ENCODE measurements around the gene ZSWIM5.

The ZSWIM5 gene

DNA sequence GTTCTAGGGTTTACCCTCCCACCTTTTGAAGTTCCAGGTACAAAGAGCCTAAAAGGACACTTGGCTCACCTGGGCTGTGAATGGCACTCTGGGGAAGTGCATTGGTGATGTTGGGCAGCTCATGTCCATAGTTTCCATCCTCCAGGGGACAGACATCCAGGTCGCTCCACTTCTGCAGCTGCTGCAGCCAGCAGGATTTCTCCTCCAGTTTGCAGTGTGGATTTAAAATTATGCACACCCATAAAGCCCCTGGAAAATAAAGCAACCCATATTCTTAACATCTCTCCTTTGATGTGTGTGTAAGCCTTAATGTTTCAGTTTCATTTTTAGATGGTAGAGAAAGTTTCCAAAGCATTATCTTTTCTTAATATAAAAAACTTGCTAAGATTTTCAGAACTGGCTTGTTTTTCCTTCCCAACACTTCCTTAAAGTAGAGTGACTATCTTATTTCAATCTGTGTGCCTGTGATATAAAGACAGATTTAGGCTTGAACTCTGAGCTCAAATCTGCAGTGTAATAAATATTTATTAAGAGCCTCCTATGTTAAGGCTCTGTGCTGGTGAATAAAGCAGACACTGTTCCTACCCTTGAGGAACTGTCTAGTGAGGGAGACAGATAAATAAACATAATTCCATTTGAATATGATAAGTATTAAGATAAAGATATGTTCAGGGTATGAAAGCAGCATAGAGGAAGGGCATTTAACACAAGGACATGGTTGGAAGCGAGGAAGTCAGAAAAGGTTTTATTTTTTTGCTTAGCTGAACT is 155.2 kb downstream of the ZSWIM5 start:
- Mint-ChIP-seq H3K9me3 (no peaks in the 10 kb centered on the region), H3K4me3 (peak overlapping the region; percentile 49), H3K4me1 (ENCODE audit: low read depth) (peaks cover 21% of the 10 kb centered on the region), H3K27me3 (no peaks in the 10 kb centered on the region), H3K27ac (peak overlapping the region; percentile 70), H3K36me3 (ENCODE audit: low read depth) (no peaks in the 10 kb centered on the region)

DNA sequence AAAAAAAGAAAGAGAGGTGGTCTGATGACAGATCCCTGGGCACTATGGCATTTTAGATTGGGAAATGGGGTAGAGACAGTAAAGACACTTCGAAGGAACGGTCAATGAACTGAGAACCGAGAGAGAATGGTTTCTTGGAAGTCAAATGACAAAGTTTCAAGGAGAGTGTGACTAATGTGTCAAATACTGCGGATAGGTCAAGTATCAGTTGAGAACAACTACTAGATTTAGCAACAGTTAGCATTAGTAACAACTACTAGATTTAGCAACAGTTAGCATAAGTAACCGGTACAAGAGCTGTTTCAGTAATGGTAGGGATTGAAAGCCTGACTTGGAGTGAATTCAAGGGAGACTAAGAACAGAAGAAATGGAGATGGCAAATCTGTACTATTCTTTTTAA is 159.4 kb downstream of the ZSWIM5 start:
- no peaks in the 10 kb centered on the region for H3K27me3 Mint-ChIP-seq

DNA sequence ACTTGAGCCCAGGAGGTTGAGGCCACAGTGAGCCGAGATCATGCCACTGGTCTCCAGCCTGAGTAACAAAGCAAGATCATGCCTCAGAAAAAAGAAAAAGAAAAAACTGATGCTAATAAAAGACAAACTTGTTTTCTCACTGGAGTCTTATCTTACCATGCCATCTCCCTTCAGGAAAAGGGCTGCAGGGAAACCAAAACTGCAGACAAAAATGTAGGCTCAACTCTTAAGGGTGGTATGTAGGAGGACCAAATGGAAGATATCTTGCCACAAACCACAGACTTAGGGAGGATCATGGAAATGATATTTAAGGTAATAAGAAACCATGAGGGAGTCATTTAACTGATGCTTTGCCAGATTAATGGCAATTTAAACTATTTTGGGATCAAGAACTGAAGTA is 161.5 kb downstream of the ZSWIM5 start:
- no peaks in the 10 kb centered on the region for H3K9me3 Mint-ChIP-seq
- no peaks in the 10 kb centered on the region for H3K36me3 Mint-ChIP-seq (ENCODE audit: low read depth)
- H3K4me1 Mint-ChIP-seq (ENCODE audit: low read depth), result no peaks in the 10 kb centered on the region
- no peak overlapping the region for H3K4me3 Mint-ChIP-seq
- H3K27ac Mint-ChIP-seq, result no peak overlapping the region
- H3K27me3 Mint-ChIP-seq, result no peaks in the 10 kb centered on the region

More for the DNA sequence above, 159.4 kb downstream of the ZSWIM5 start:
- Mint-ChIP-seq H3K4me1 (ENCODE audit: low read depth) (peaks cover 15% of the 10 kb centered on the region), H3K4me3 (no peak overlapping the region), H3K9me3 (no peaks in the 10 kb centered on the region), H3K27ac (no peak overlapping the region), H3K36me3 (ENCODE audit: low read depth) (no peaks in the 10 kb centered on the region)

DNA sequence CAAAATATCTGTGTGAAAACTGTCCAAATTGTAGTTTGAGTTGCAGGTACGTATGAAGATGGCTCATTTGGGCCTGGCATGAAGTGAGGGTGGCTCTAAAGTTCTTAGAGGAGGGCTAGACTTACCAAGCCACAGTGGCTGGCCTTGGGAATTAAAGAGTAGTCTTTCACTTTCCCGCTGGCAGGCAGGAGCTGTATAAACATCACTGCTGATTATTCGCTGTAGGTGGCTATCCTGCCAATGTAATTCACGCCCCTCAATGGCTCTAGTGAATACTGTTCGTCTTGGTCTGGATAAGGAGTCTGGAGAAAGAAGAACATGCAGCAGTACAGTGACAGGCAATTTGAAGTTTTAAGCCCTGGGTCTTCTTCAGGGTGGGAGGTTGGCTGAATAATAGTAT is 163.3 kb downstream of the ZSWIM5 start:
- H3K36me3 Mint-ChIP-seq (ENCODE audit: low read depth), result no peaks in the 10 kb centered on the region
- H3K4me1 Mint-ChIP-seq (ENCODE audit: low read depth), result peaks cover 2% of the 10 kb centered on the region
- H3K27me3 Mint-ChIP-seq, result no peaks in the 10 kb centered on the region
- no peaks in the 10 kb centered on the region for H3K9me3 Mint-ChIP-seq
- H3K4me3 Mint-ChIP-seq, result no peak overlapping the region
- no peak overlapping the region for H3K27ac Mint-ChIP-seq

DNA sequence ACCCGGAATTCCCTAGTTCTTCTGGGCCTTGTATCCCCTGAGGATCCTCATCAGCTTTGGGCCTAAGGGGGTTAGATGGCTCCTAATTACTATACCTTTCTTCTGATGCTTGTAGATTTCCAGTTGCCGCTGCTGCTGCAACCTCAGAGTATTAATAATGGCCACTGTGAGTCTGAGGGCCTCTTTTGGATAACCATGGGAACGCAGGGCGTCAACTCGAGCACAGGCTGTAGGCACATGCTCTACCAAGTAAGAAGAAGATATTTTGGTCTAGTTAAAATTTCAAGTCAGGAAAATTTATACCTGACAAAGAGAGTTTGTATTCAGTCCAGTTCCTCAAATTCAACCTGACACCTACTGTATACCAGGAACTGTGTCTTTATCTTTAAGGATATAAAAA is 166.1 kb downstream of the ZSWIM5 start:
- Mint-ChIP-seq H3K9me3 (no peaks in the 10 kb centered on the region), H3K4me3 (no peak overlapping the region), H3K27me3 (no peaks in the 10 kb centered on the region), H3K4me1 (ENCODE audit: low read depth) (peaks cover 16% of the 10 kb centered on the region), H3K36me3 (ENCODE audit: low read depth) (no peaks in the 10 kb centered on the region), H3K27ac (no peak overlapping the region)

DNA sequence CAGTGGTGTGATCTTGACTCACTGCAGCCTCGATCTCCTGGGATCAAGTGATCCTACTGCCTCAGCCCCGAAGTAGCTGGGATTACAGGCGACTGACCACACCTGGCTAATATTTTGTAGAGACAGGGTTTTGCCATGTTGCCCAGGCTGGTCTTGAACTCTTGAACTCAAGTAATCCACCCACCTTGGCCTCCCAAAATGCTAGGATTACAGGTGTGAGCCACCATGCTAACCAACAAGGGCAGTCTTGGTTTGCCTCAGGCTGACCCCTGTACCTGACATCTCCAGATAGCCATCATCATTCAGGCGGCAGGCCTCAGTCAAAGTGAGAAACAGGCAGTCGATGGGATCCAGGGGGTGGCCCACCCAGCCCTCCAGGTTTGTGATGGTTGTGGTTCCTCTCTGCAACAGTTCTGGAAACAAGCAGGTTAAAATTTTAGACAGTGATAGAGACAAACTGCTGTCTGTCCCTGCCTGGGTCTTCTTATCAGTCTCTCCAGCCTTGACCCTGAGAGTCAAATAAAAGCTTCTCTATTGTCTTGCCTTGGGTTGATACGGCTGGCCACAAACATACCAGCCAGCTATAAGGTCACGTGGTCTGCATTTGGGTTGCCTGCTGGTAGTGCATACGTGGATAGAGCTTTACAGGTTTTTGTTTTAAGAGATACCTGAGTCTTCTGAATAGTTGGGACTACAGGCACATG is 167.6 kb downstream of the ZSWIM5 start:
- no peaks in the 10 kb centered on the region for H3K36me3 Mint-ChIP-seq (ENCODE audit: low read depth)
- H3K4me1 Mint-ChIP-seq (ENCODE audit: low read depth), result peaks cover 16% of the 10 kb centered on the region
- no peak overlapping the region for H3K4me3 Mint-ChIP-seq
- H3K27me3 Mint-ChIP-seq, result no peaks in the 10 kb centered on the region
- H3K27ac Mint-ChIP-seq, result peak overlapping the region; percentile 40
- H3K9me3 Mint-ChIP-seq, result no peaks in the 10 kb centered on the region

DNA sequence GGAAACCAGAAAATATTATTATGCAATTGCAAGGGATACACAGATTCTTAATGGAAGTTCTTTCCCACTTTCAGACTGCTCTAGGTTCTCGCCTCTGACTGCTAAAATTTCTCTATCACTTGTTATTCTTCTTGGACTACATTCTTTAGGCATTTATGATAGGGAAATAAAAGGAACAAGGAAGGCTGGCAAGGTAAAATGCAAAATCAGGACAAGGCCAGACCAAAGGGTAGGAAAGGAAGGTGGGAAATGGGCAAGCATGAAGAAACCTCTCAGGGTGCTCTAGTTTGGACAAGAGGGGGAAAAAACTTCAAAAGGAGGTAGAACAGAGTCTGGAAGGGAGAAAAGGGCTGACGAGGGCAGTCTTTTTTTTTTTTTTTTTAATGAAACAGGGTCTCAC is 168.2 kb downstream of the ZSWIM5 start:
- H3K27ac Mint-ChIP-seq, result no peak overlapping the region
- H3K4me1 Mint-ChIP-seq (ENCODE audit: low read depth), result peaks cover 20% of the 10 kb centered on the region
- no peaks in the 10 kb centered on the region for H3K27me3 Mint-ChIP-seq
- no peaks in the 10 kb centered on the region for H3K36me3 Mint-ChIP-seq (ENCODE audit: low read depth)
- H3K9me3 Mint-ChIP-seq, result no peaks in the 10 kb centered on the region
- no peak overlapping the region for H3K4me3 Mint-ChIP-seq

DNA sequence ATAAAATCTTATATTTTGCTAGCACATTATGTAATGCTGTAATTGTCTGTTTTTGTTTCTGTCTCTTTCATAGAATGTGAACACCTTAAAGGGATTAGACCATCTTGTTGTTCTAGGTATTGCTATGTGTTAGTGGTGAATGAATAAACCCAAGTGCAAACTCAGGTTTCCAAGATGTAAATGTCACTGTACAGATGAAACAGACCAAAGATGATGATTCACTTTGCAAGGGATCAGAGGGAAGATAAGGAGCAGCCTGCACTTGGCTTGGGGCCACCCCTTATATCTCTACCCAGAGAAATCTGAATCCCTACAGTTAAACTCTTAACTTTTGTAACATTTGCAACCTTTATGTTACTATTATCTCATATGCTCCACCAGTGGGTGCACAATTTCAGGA is 168.9 kb downstream of the ZSWIM5 start:
- Mint-ChIP-seq H3K9me3 (no peaks in the 10 kb centered on the region), H3K4me1 (ENCODE audit: low read depth) (peaks cover 24% of the 10 kb centered on the region), H3K36me3 (ENCODE audit: low read depth) (no peaks in the 10 kb centered on the region), H3K27ac (peak overlapping the region; percentile 9), H3K27me3 (no peaks in the 10 kb centered on the region), H3K4me3 (no peak overlapping the region)

DNA sequence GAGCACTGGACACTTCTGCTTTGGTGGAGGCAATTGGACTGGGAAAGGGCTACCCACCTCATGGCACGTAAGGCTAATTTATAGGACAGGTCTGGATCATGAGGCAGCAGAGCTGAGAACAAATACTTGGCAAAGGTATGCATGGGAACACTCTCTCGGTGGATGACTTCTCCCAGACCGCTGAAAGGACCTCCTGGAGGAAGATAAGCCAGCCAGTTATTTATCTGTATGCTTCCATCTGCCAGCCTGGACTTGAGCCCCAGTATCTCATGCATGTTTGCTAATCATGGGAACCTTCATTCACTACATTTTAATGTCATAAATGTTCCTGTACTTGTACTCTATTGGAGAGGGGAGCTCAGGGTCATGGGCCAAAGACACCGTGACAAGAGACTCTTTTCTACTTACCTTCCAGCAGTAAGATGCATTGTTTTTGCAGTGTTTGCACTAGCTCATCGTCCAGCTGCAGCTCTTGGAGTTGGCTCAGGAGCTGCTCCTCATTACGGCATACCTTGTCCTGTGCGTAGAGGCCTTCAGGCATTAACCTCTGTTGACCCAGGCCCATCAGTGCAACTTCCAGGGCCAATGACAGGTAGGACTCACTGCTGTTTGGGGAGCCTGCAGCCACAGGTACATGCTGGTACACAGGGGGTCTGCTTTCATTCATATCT is 170.6 kb downstream of the ZSWIM5 start:
- peaks cover 24% of the 10 kb centered on the region for H3K4me1 Mint-ChIP-seq (ENCODE audit: low read depth)
- H3K9me3 Mint-ChIP-seq, result no peaks in the 10 kb centered on the region
- no peaks in the 10 kb centered on the region for H3K27me3 Mint-ChIP-seq
- H3K4me3 Mint-ChIP-seq, result no peak overlapping the region
- H3K36me3 Mint-ChIP-seq (ENCODE audit: low read depth), result no peaks in the 10 kb centered on the region
- no peak overlapping the region for H3K27ac Mint-ChIP-seq

DNA sequence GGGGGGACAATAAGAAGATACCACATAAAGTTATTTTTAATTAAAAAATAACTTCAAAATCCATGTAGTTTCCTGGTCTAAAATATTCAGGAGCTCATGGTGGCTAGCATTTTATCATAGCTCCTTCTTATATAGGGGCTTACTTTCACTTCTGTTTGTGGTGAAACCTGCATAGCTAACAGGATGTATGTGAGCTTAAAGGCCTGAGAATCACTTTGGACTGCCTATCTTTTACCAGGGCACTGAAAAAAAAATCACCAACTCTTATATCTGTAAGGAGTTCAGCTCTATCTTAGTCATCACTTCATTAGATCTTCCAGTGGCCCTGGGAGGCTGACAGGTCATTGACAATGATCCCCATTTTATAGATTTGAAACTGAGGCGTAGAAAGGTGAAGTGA is 173.0 kb downstream of the ZSWIM5 start:
- Mint-ChIP-seq H3K27ac (no peak overlapping the region), H3K4me3 (no peak overlapping the region), H3K36me3 (ENCODE audit: low read depth) (no peaks in the 10 kb centered on the region), H3K9me3 (no peaks in the 10 kb centered on the region), H3K27me3 (no peaks in the 10 kb centered on the region), H3K4me1 (ENCODE audit: low read depth) (peaks cover 24% of the 10 kb centered on the region)

DNA sequence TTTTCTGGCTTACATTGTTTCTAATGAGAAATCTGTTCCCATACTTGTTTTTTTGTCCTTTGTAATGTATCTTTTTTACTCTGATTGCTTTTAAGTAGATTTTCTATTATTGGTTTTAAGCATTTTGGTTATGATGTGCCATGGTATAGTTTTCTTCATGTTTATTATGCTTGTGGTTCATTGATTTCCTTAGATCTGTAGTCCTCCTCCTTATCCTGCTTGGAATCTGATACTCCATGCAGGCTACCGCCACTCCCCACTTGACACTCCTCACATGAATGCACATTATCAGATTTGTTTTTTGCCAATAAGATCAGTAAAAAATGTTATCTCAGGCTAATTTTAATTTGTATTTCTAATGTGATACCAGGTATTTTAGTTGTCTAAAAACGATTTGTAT is 173.6 kb downstream of the ZSWIM5 start:
- H3K27ac Mint-ChIP-seq, result no peak overlapping the region
- peaks cover 20% of the 10 kb centered on the region for H3K4me1 Mint-ChIP-seq (ENCODE audit: low read depth)
- H3K27me3 Mint-ChIP-seq, result no peaks in the 10 kb centered on the region
- H3K4me3 Mint-ChIP-seq, result no peak overlapping the region
- no peaks in the 10 kb centered on the region for H3K36me3 Mint-ChIP-seq (ENCODE audit: low read depth)
- H3K9me3 Mint-ChIP-seq, result no peaks in the 10 kb centered on the region

DNA sequence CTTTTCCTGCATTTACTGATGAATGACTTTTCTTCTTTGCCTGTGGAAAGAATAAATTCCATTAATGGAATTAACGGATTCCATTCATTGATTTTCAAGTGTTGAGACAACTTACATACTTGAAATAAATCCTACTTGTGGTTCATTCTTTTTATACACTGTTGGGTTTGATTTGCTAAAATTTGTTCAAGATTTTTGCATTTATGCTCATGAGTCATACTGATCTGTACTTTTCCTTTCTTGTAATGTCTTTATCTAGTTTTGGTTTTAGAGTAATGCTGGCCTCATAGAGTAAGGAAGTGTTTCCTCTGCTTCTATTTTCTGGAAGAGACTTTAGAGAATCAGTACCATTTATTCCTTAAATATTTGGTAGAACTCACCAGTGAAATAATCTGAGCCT is 180.0 kb downstream of the ZSWIM5 start:
- Mint-ChIP-seq H3K4me1 (ENCODE audit: low read depth) (peaks cover 20% of the 10 kb centered on the region), H3K9me3 (no peaks in the 10 kb centered on the region), H3K4me3 (no peak overlapping the region), H3K27me3 (no peaks in the 10 kb centered on the region), H3K36me3 (ENCODE audit: low read depth) (no peaks in the 10 kb centered on the region), H3K27ac (no peak overlapping the region)

DNA sequence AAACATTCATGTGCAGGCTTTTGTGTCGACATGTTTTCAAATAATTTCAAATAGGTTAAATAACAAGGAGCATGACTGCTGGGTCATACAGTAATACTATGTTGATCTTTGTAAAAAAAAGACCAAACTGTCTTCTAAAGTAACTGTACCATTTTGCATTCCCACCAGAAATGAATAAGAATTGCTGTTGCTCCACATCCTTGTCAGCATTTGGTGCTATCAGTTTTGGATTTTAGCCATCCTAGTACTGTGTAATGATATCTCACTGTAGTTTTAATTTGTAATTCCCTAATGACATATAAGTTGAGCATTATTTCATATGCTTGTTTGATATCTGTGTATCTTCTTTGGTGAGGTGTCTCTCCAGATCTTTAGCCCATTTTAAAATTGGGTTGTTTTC is 182.7 kb downstream of the ZSWIM5 start:
- Mint-ChIP-seq H3K4me1 (ENCODE audit: low read depth) (peaks cover 20% of the 10 kb centered on the region), H3K27ac (no peak overlapping the region), H3K9me3 (no peaks in the 10 kb centered on the region), H3K27me3 (no peaks in the 10 kb centered on the region), H3K36me3 (ENCODE audit: low read depth) (no peaks in the 10 kb centered on the region), H3K4me3 (no peak overlapping the region)

DNA sequence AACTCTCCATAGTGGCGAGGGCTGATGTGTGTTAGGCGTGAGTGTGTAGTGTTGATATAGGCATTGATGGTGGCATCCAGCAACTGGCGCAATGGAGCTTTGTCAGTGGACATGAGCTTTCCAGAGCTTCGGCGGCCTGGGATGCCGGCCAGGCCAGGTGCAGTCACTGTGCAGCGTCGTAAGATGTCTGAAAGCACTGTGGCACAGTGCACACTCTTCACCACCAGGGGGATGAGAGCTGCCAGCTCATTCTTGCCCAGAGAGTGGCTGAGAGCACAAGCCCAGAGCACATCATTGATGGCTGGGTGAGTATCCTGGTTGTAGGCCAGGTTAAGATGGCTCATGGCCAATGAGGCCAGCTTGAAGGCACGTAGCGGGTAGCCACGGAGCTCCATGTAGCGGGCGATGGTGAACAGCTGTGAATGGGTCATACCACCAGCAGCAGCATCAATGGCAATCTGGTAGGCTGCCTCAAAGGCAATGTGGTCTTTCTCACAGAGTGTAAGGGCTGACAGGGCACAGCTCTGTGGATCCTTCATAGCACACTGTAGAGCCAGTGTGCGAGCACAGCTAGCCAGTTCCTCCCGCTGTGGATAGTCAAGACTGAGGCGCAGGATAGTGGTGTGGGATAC is 187.7 kb downstream of the ZSWIM5 start:
- Mint-ChIP-seq H3K4me1 (ENCODE audit: low read depth) (peaks cover 14% of the 10 kb centered on the region), H3K27ac (no peak overlapping the region), H3K9me3 (no peaks in the 10 kb centered on the region), H3K27me3 (no peaks in the 10 kb centered on the region), H3K36me3 (ENCODE audit: low read depth) (peaks cover 14% of the 10 kb centered on the region), H3K4me3 (no peak overlapping the region)

DNA sequence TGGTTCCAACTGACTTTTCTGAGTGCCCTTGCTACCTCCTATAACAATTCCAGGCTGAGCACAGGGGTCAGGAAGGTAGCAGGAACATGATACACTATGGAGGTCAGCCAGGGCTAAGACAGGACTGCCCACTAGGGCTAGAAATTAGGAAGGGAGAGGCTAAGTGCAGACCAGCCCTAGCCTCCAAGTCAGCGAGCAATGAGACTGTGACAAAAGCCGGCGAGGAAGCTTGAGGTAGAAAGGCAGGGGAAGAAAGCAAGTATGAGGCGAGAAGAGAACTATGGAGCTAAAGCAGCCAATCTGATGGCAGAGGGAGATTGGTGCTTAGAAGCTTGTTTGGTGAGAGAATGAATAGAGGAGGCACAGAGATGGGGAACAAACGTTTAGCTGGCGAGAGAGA is 189.6 kb downstream of the ZSWIM5 start:
- no peaks in the 10 kb centered on the region for H3K27me3 Mint-ChIP-seq
- no peak overlapping the region for H3K4me3 Mint-ChIP-seq
- H3K27ac Mint-ChIP-seq, result no peak overlapping the region
- H3K36me3 Mint-ChIP-seq (ENCODE audit: low read depth), result peaks cover 14% of the 10 kb centered on the region
- no peaks in the 10 kb centered on the region for H3K9me3 Mint-ChIP-seq
- H3K4me1 Mint-ChIP-seq (ENCODE audit: low read depth), result peaks cover 31% of the 10 kb centered on the region
